Suprapubic skin (tissue), 4 donors: ENCODE results near the gene DSEL. TPM values are rescaled to one million over a fixed set of nuclear protein-coding genes. Genes with fewer than 3 reads are reported as not detected.

Experiments used
- DNase-seq, 2 donors: peaks; one replicate each; pipeline ENCODE4 v3.0.0-alpha.2; 2019; ENCODE audit warnings: low spot score in 2 of 2
- H3K27ac ChIP-seq: fragments of 200-600 bp; sonication (generic); one replicate; pipeline ENCODE4 v1.5.1; 2019
- H3K27me3 ChIP-seq: fragments of 200-600 bp; sonication (generic); one replicate; pipeline ENCODE4 v1.5.1; 2019
- H3K36me3 ChIP-seq: fragments of 200-600 bp; sonication (generic); one replicate; pipeline ENCODE4 v1.5.1; 2019
- H3K4me1 ChIP-seq: fragments of 200-600 bp; sonication (generic); one replicate; pipeline ENCODE4 v1.5.1; 2019
- H3K4me3 ChIP-seq: fragments of 200-600 bp; sonication (generic); one replicate; pipeline ENCODE4 v1.5.1; 2019; ENCODE audit warnings: mild to moderate bottlenecking
- H3K9me3 ChIP-seq: fragments of 200-600 bp; sonication (generic); one replicate; pipeline ENCODE4 v1.5.1; 2019
- CTCF ChIP-seq, 2 donors: fragments of 200-600 bp in 1 of 2; fragments of 450-650 bp in 1 of 2; sonication (generic) in 1 of 2; IDR thresholded peaks; one replicate each; pipeline ENCODE4 v1.5.1; 2016 to 2019; ENCODE audit warnings: antibody characterized with exemption in 2 of 2, mild to moderate bottlenecking in 1 of 2, moderate library complexity in 1 of 2
- EP300 ChIP-seq: sonication (generic); formaldehyde crosslinking; IDR thresholded peaks from one replicate; pipeline ENCODE4 v1.6.1; 2017; ENCODE audit warnings: antibody characterized with exemption
- POLR2A ChIP-seq, 2 donors: fragments of 450-650 bp; IDR thresholded peaks; one replicate each; pipeline ENCODE4 v1.6.1; 2017; ENCODE audit warnings: antibody characterized with exemption in 2 of 2, mild to moderate bottlenecking in 2 of 2, moderate library complexity in 2 of 2
- POLR2AphosphoS5 ChIP-seq, 3 donors: sonication (generic); formaldehyde crosslinking; IDR thresholded peaks; one replicate each; pipeline ENCODE4 v1.6.1; 2017; ENCODE audit warnings: antibody characterized with exemption in 3 of 3
- WGBS: methylation state at CpG from one replicate; pipeline ENCODE4 v1.1.5; 2018; 5-methylcytosine and 5-hydroxymethylcytosine counted together
- total RNA-seq, 4 donors: library from RNA; depleted of rRNA; stranded (reverse); fragments of >200 nt; gene quantifications; one replicate each; pipeline ENCODE4 v1.1.0, GENCODE V29; 2016

The DSEL gene
- total RNA-seq, 4 donors from 2014 or later, result 3.6 to 6.0 (median 4.4) TPM

GRCh38 chr18:67540559-67540958 lies 24.0 kb upstream of the DSEL start:
- WGBS, result 85% methylated on average over 5 of the region's 5 CpGs
- H3K9me3 ChIP-seq, result no peaks in the 10 kb centered on the region

GRCh38 chr18:67531929-67532328 lies 15.4 kb upstream of the DSEL start:
- no peaks in the 10 kb centered on the region for H3K27me3 ChIP-seq
- H3K4me3 ChIP-seq, result no peak overlapping the region
- no peak overlapping the region for H3K27ac ChIP-seq
- H3K36me3 ChIP-seq, result no peaks in the 10 kb centered on the region
- 92% methylated on average over 2 of the region's 2 CpGs for WGBS
- no peaks in the 10 kb centered on the region for H3K4me1 ChIP-seq
- no peaks in the 10 kb centered on the region for H3K9me3 ChIP-seq
- no peak for DNase-seq
- TF ChIP-seq POLR2A (IDR thresholded peaks at IDR 0.05), result no peak
- no peak for TF ChIP-seq CTCF (IDR thresholded peaks at IDR 0.05)

More at GRCh38 chr18:67540559-67540958, 24.0 kb upstream of the DSEL start:
- no peak for DNase-seq
- Histone ChIP-seq H3K4me3 (no peak overlapping the region), H3K27me3 (no peaks in the 10 kb centered on the region), H3K4me1 (no peaks in the 10 kb centered on the region), H3K36me3 (no peaks in the 10 kb centered on the region), H3K27ac (no peak overlapping the region)
- TF ChIP-seq POLR2AphosphoS5 (IDR thresholded peaks at IDR 0.05) (no peak), EP300 (no peak), POLR2A (IDR thresholded peaks at IDR 0.05) (no peak), CTCF (IDR thresholded peaks at IDR 0.05) (no peak)

GRCh38 chr18:67525328-67526099 lies 9.0 kb upstream of the DSEL start:
- TF ChIP-seq CTCF (IDR thresholded peaks at IDR 0.05), result no peak
- no peak for TF ChIP-seq POLR2AphosphoS5 (IDR thresholded peaks at IDR 0.05)
- no peak for TF ChIP-seq EP300
- TF ChIP-seq POLR2A (IDR thresholded peaks at IDR 0.05), result no peak
- H3K4me1 ChIP-seq, result peaks cover 12% of the 10 kb centered on the region
- no peaks in the 10 kb centered on the region for H3K36me3 ChIP-seq
- DNase-seq, result peak in 1 of 2 donors; percentile 66
- H3K9me3 ChIP-seq, result no peaks in the 10 kb centered on the region
- H3K27ac ChIP-seq, result peak overlapping the region; percentile 47
- H3K27me3 ChIP-seq, result no peaks in the 10 kb centered on the region
- no peak overlapping the region for H3K4me3 ChIP-seq
- 29% methylated on average over 3 of the region's 3 CpGs for WGBS

GRCh38 chr18:67520351-67520921 lies 3.9 kb upstream of the DSEL start:
- Histone ChIP-seq H3K4me1 (peaks cover 25% of the 10 kb centered on the region), H3K27ac (peak overlapping the region; percentile 49)

More at GRCh38 chr18:67520351-67520921, 3.9 kb upstream of the DSEL start:
- DNase-seq, result no peak
- TF ChIP-seq POLR2A (IDR thresholded peaks at IDR 0.05), result no peak
- TF ChIP-seq EP300, result no peak
- TF ChIP-seq POLR2AphosphoS5 (IDR thresholded peaks at IDR 0.05), result no peak
- TF ChIP-seq CTCF (IDR thresholded peaks at IDR 0.05), result no peak
- no peaks in the 10 kb centered on the region for H3K9me3 ChIP-seq
- 69% methylated on average over 2 of the region's 2 CpGs for WGBS
- no peak overlapping the region for H3K4me3 ChIP-seq
- no peaks in the 10 kb centered on the region for H3K36me3 ChIP-seq
- no peaks in the 10 kb centered on the region for H3K27me3 ChIP-seq
